ENCODE results near the gene BHLHE40.
A peak's percentile ranks its signal among the peaks of the same experiment; 100 is the strongest.

Gene BHLHE40

GRCh38 chr3:5016211-5017161 lies 37.2 kb downstream of the BHLHE40 start (continued):
- no peak for TF ChIP-seq ZNF510 (tag by site-specific recombination; IDR thresholded peaks at IDR 0.05; ENCODE audit: insufficient replicate concordance)

DNA sequence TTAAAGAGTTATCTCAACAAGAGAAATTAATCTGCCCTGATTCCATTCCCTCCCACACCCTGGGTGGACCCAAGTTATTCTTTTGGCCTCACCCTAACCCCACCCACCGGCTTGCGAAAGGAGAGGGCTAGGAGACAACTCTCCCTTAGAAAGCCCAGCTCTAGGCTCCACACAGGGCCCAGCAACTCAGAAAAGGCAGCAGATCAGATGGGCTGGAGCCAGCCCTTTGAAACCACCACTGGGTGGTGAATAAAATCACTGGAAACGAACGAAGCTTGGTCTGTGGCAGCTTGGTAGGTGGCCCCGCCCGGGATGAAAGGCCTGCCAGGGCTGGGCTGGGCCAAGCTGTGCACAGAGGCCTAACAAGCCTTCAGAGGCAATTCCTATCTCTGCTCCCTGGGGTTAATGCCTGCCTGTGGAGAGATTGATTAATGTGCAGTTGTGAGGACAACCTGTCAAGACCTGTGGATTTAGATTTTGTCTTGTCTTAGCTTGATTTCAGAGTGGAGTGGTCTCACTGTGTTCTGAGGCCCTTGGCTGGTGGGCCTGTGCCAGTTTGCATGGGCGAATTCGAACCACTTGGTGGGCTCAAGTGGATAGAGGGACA lies 38.8 kb downstream of the BHLHE40 start:
- Histone ChIP-seq H3K27ac (ENCODE audit: extremely low read depth, low read depth, low read length) (peak overlapping the region; percentile 66), H3K4me1 (ENCODE audit: control insufficient read depth, insufficient read depth, low read length) (peaks cover 20% of the 10 kb centered on the region), H3K9me3 (ENCODE audit: control insufficient read depth, insufficient read depth, low read depth, low read length) (no peaks in the 10 kb centered on the region), H3K36me3 (ENCODE audit: control insufficient read depth in 2 of 2, insufficient read depth in 1 of 2, low read length in 2 of 2) (no peaks in the 10 kb centered on the region), H3K4me3 (ENCODE audit: low read depth, low read length) (no peak overlapping the region)
- CTCF ChIA-PET, result interaction anchor here (0.5 to 4.9 kb wide), 10 partner anchors 9 to 306 kb away, joined by 3 to 30 read pairs (median 4); partner anchors contain the start of gene BHLHE40
- POLR2A ChIA-PET, result interaction anchor here (0.6 to 4.5 kb wide), 6 partner anchors 8 to 525 kb away, joined by 3 to 77 read pairs (median 9); partner anchors contain the start of genes BHLHE40 and ITPR1
- TF ChIP-seq ZNF223 (tag by site-specific recombination; IDR thresholded peaks at IDR 0.05) (no peak), MEIS1 (CRISPR knock-in tag; IDR thresholded peaks at IDR 0.05; ENCODE audit: borderline replicate concordance) (no peak), HOXC10 (CRISPR knock-in tag; IDR thresholded peaks at IDR 0.05) (no peak), ZSCAN16 (tag by site-specific recombination; IDR thresholded peaks at IDR 0.05) (no peak), PRDM6 (tag by site-specific recombination; IDR thresholded peaks at IDR 0.05) (no peak), ZSCAN4 (tag by site-specific recombination; IDR thresholded peaks at IDR 0.05) (no peak), ZNF473 (tag by site-specific recombination; IDR thresholded peaks at IDR 0.05) (no peak), ZNF510 (tag by site-specific recombination; IDR thresholded peaks at IDR 0.05; ENCODE audit: insufficient replicate concordance) (no peak), ZSCAN30 (tag by site-specific recombination; IDR thresholded peaks at IDR 0.05) (0 out of 2 replicates have a peak, but pooled peaks have one; percentile 22), ZNF24 (tag by site-specific recombination; IDR thresholded peaks at IDR 0.05) (no peak), SCRT1 (tag by site-specific recombination; IDR thresholded peaks at IDR 0.05; ENCODE audit: borderline replicate concordance) (peak; percentile 61; the same call in 1 of the 2 replicates), ZNF19 (tag by site-specific recombination; IDR thresholded peaks at IDR 0.05; ENCODE audit: low read depth) (no peak), KLF17 (tag by site-specific recombination; IDR thresholded peaks at IDR 0.05) (peak; percentile 72), ZNF26 (tag by site-specific recombination; IDR thresholded peaks at IDR 0.05) (no peak), ZBTB44 (tag by site-specific recombination; IDR thresholded peaks at IDR 0.05) (no peak), ZNF544 (tag by site-specific recombination; IDR thresholded peaks at IDR 0.05) (no peak), ZNF426 (tag by site-specific recombination; IDR thresholded peaks at IDR 0.05) (no peak)
- TF ChIP-seq, protein P1, sequence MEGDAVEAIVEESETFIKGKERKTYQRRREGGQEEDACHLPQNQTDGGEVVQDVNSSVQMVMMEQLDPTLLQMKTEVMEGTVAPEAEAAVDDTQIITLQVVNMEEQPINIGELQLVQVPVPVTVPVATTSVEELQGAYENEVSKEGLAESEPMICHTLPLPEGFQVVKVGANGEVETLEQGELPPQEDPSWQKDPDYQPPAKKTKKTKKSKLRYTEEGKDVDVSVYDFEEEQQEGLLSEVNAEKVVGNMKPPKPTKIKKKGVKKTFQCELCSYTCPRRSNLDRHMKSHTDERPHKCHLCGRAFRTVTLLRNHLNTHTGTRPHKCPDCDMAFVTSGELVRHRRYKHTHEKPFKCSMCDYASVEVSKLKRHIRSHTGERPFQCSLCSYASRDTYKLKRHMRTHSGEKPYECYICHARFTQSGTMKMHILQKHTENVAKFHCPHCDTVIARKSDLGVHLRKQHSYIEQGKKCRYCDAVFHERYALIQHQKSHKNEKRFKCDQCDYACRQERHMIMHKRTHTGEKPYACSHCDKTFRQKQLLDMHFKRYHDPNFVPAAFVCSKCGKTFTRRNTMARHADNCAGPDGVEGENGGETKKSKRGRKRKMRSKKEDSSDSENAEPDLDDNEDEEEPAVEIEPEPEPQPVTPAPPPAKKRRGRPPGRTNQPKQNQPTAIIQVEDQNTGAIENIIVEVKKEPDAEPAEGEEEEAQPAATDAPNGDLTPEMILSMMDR (tag by site-specific recombination; IDR thresholded peaks at IDR 0.05), result peak; percentile 26; the same call in 1 of the 2 replicates
- TF ChIP-seq, protein P2, sequence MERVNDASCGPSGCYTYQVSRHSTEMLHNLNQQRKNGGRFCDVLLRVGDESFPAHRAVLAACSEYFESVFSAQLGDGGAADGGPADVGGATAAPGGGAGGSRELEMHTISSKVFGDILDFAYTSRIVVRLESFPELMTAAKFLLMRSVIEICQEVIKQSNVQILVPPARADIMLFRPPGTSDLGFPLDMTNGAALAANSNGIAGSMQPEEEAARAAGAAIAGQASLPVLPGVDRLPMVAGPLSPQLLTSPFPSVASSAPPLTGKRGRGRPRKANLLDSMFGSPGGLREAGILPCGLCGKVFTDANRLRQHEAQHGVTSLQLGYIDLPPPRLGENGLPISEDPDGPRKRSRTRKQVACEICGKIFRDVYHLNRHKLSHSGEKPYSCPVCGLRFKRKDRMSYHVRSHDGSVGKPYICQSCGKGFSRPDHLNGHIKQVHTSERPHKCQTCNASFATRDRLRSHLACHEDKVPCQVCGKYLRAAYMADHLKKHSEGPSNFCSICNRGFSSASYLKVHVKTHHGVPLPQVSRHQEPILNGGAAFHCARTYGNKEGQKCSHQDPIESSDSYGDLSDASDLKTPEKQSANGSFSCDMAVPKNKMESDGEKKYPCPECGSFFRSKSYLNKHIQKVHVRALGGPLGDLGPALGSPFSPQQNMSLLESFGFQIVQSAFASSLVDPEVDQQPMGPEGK (tag by site-specific recombination; IDR thresholded peaks at IDR 0.05), result no peak

All from HEK293 (cell line).